Measurements from ENCODE around the gene TSPAN11. TPM values are rescaled to one million over a fixed set of nuclear protein-coding genes. Genes with fewer than 3 reads are reported as not detected.

Gene TSPAN11
- total and polyA plus RNA-seq, 2 of the 4 experiments (the other 2 are of a cell fraction) = 0.18 to 0.26 TPM

- no peak overlapping the region for H2BK120ac ChIP-seq (ENCODE audit: low read depth, low read length)
- H3K4me3 ChIP-seq (ENCODE audit: insufficient read depth, low read depth, low read length) = no peak overlapping the region
- no peak overlapping the region for H3K9ac ChIP-seq (ENCODE audit: low read depth, low read length)
- no TSS peak for BruUV-seq (replicated peaks)
- H3K9me3 ChIP-seq (ENCODE audit: control insufficient read depth, insufficient read depth, low read length) = no peaks in the 10 kb centered on the region
- H2AK5ac ChIP-seq (ENCODE audit: low read depth, low read length) = no peak overlapping the region
- H2AFZ ChIP-seq (replicated peaks; ENCODE audit: low read length, poor library complexity) = no peak overlapping the region
- no peaks in the 10 kb centered on the region for H4K20me1 ChIP-seq (ENCODE audit: insufficient read depth, low read length)
- H2BK15ac ChIP-seq (ENCODE audit: low read depth, low read length) = no peak overlapping the region
- H3K27me3 ChIP-seq (ENCODE audit: control insufficient read depth, insufficient read depth, low read length) = peaks cover 8% of the 10 kb centered on the region; the same call in 1 of the 2 replicates
- no peak for DNase-seq
- POLR2A ChIA-PET (ENCODE audit: unreplicated experiment) = no interaction called here
- in situ Hi-C loops (cut with MboI; ENCODE audit: low sequenced_read_pairs) (no loop called here), dilution Hi-C loops (cut with HindIII; ENCODE audit: low sequenced_read_pairs, unreplicated experiment) (no loop called here), intact Hi-C loops (cut with micrococcal nuclease) (no loop called here)
- H3K4me1 ChIP-seq (ENCODE audit: control insufficient read depth, insufficient read depth, low read length) = peaks cover 5% of the 10 kb centered on the region
- no peak overlapping the region for H2BK20ac ChIP-seq (ENCODE audit: low read depth, low read length)
- 0 out of 2 replicates have a peak, but pooled peaks cover 4% of the 10 kb centered on the region for H3K9me1 ChIP-seq (ENCODE audit: insufficient read depth, low read length)
- no peak for ATAC-seq (ENCODE audit: low read depth)
- WGBS, 2 experiments (ENCODE audit: extremely low coverage in 2 of 2, insufficient read length in 1 of 2) = 61% methylated on average over 4 of the region's 19 CpGs; no CpG with 5 or more reads in 1 of the 2 experiments
- H3K4me2 ChIP-seq (ENCODE audit: low read depth, low read length) = no peak overlapping the region
- no peak overlapping the region for H2AK9ac ChIP-seq (replicated peaks; ENCODE audit: low read depth, low read length, poor library complexity)
- no peak overlapping the region for H4K8ac ChIP-seq (ENCODE audit: low read depth in 2 of 2, low read length in 2 of 2)
- H3K18ac ChIP-seq (ENCODE audit: low read depth, low read length) = no peak overlapping the region
- no peaks in the 10 kb centered on the region for H3K79me1 ChIP-seq (ENCODE audit: low read depth in 1 of 2, low read length in 2 of 2)
- H3K23ac ChIP-seq (ENCODE audit: low read depth, low read length) = no peak overlapping the region
- no peak overlapping the region; the same call in 1 of the 2 replicates for H3K4ac ChIP-seq (ENCODE audit: low read depth, low read length)
- H4K5ac ChIP-seq (ENCODE audit: low read depth, low read length) = no peak overlapping the region
- H3K36me3 ChIP-seq (ENCODE audit: control insufficient read depth, insufficient read depth, low read length) = no peaks in the 10 kb centered on the region
- H2BK5ac ChIP-seq (ENCODE audit: low read depth, low read length, poor library complexity, severe bottlenecking) = no peak overlapping the region
- H3K27ac ChIP-seq (ENCODE audit: insufficient read depth, low read length) = no peak overlapping the region
- CTCF ChIA-PET = no interaction called here
- H3K56ac ChIP-seq (ENCODE audit: extremely low read depth, insufficient read depth, low read length) = no peak overlapping the region
- no peak overlapping the region for H3K14ac ChIP-seq (replicated peaks; ENCODE audit: low read depth, low read length)
- TF ChIP-seq POLR2A (IDR thresholded peaks at IDR 0.05; ENCODE audit: low read depth, low read length) (no peak), CTCF (conservative IDR thresholded peaks at IDR 0.05; ENCODE audit: low read depth, low read length) (no peak), RAD21 (IDR thresholded peaks at IDR 0.05; ENCODE audit: low read length) (no peak), USF2 (IDR thresholded peaks at IDR 0.05; ENCODE audit: low read depth, low read length) (no peak), CEBPB (IDR thresholded peaks at IDR 0.05; ENCODE audit: low read depth, low read length) (no peak), MXI1 (IDR thresholded peaks at IDR 0.05; ENCODE audit: borderline replicate concordance, low read depth, low read length) (no peak), FOS (IDR thresholded peaks at IDR 0.05; ENCODE audit: low read depth, low read length) (no peak), RFX5 (IDR thresholded peaks at IDR 0.05; ENCODE audit: low read depth, low read length) (no peak), MAFK (IDR thresholded peaks at IDR 0.05; ENCODE audit: low read depth, low read length) (no peak), MAZ (IDR thresholded peaks at IDR 0.05; ENCODE audit: borderline replicate concordance, low read depth, low read length) (no peak), CHD1 (IDR thresholded peaks at IDR 0.05; ENCODE audit: low read depth, low read length) (no peak), BHLHE40 (IDR thresholded peaks at IDR 0.05; ENCODE audit: low read depth, low read length) (no peak), NFE2L2 (IDR thresholded peaks at IDR 0.05; ENCODE audit: low read depth, low read length) (no peak), SMC3 (IDR thresholded peaks at IDR 0.05; ENCODE audit: low read depth, low read length) (no peak)
- H4K91ac ChIP-seq (ENCODE audit: insufficient read depth, low read depth, low read length) = no peak overlapping the region
Measured at GRCh38 chr12:31008961-31009840, 82.7 kb downstream of the TSPAN11 start.

Measured in IMR-90 (cell line).